B cell (primary cell): Measurements from ENCODE around the gene CD74. TPM values are rescaled to one million over a fixed set of nuclear protein-coding genes. Genes with fewer than 3 reads are reported as not detected.

ENCODE experiments used
- ATAC-seq: fragments of 200-7000 bp; cut with Tn5 transposase; one replicate; pipeline ENCODE4 v1.10.0; 2021; ENCODE audit warnings: low read depth, mild to moderate bottlenecking, moderate number of reproducible peaks, moderate library complexity
- CTCF ChIA-PET: fragments of 350-600 bp; sonication (Branson Sonifier 250); formaldehyde crosslinking; loops from one replicate; lab custom pipeline; 2021; ENCODE audit warnings: antibody characterized with exemption, inconsistent platforms; lab: Charles Lee
- POLR2A ChIA-PET: fragments of 350-600 bp; sonication (Branson Sonifier 250); formaldehyde crosslinking; loops from one replicate; lab custom pipeline; 2021; ENCODE audit warnings: antibody characterized with exemption; lab: Charles Lee
- DNase-seq: peaks from one replicate; pipeline ENCODE4 v3.0.0; 2013
- H2AFZ ChIP-seq: 2 replicates; pipeline ENCODE4 v1.6.1; 2012; ENCODE audit warnings: mild to moderate bottlenecking, low read depth, low read length; ENCODE audit not compliant: insufficient read depth, poor library complexity, severe bottlenecking
- H3K27ac ChIP-seq, 2 donors: 1 replicate in 1 of 2; 2 replicates in 1 of 2; pipeline ENCODE4 v1.5.1; 2012 to 2013; ENCODE audit warnings: low read length in 2 of 2, mild to moderate bottlenecking in 2 of 2, moderate library complexity in 1 of 2
- H3K27me3 ChIP-seq, 4 experiments: fragments of 200-600 bp in 1 of 4; sonication (generic) in 1 of 4; replicated peaks in 1 of 4; 1 replicate in 2 of 4; 2 replicates in 2 of 4; pipeline versions ENCODE4 v1.6.1 to v1.7.0; 2013 to 2016; ENCODE audit warnings: low read length in 3 of 4, mild to moderate bottlenecking in 2 of 4, mixed read lengths in 1 of 4, moderate library complexity in 1 of 4; ENCODE audit not compliant: insufficient read depth in 4 of 4, control insufficient read depth in 3 of 4; ENCODE audit errors: control extremely low read depth in 1 of 4
- H3K36me3 ChIP-seq, 2 experiments: replicated peaks in 1 of 2; 1 replicate in 1 of 2; 2 replicates in 1 of 2; pipeline versions ENCODE4 v1.6.1 to v1.7.1; 2013; ENCODE audit warnings: low read length in 1 of 2; ENCODE audit not compliant: insufficient read depth in 2 of 2, control insufficient read depth in 1 of 2; ENCODE audit errors: control extremely low read depth in 1 of 2, extremely low read depth in 1 of 2
- H3K4me1 ChIP-seq, 2 donors: fragments of 200-600 bp in 1 of 2; sonication (generic) in 1 of 2; 1 replicate in 1 of 2; 2 replicates in 1 of 2; pipeline versions ENCODE4 v1.5.1 to v1.6.1; 2013 to 2017; ENCODE audit warnings: low read length in 2 of 2; ENCODE audit not compliant: control insufficient read depth in 2 of 2, insufficient read depth in 2 of 2
- H3K4me2 ChIP-seq: replicated peaks from 2 replicates; pipeline ENCODE3; 2012; ENCODE audit warnings: mild to moderate bottlenecking, low read depth, low read length; ENCODE audit not compliant: poor library complexity, severe bottlenecking
- H3K4me3 ChIP-seq, 5 experiments: fragments of 200-600 bp in 1 of 5; sonication (generic) in 1 of 5; 1 replicate in 3 of 5; 2 replicates in 2 of 5; pipeline versions ENCODE4 v1.5.1 to v1.7.0; 2011 to 2016; ENCODE audit warnings: low read length in 4 of 5, mild to moderate bottlenecking in 4 of 5, low read depth in 2 of 5, control low read depth in 1 of 5, moderate library complexity in 1 of 5; ENCODE audit not compliant: insufficient read depth in 1 of 5; ENCODE audit errors: control extremely low read depth in 1 of 5, extremely low read depth in 1 of 5
- H3K79me2 ChIP-seq: fragments of 200-600 bp; sonication (generic); one replicate; pipeline ENCODE4 v1.6.0; 2016; ENCODE audit warnings: low read length; ENCODE audit not compliant: control insufficient read depth, insufficient read depth
- H3K9ac ChIP-seq: fragments of 200-600 bp; sonication (generic); 2 replicates; pipeline ENCODE4 v1.6.1; 2017; ENCODE audit warnings: mild to moderate bottlenecking, low read length, moderate library complexity
- H3K9me3 ChIP-seq, 3 donors: one replicate each; pipeline versions ENCODE4 v1.6.1 to v1.7.1; 2013; ENCODE audit warnings: low read length in 2 of 3; ENCODE audit not compliant: control insufficient read depth in 2 of 3, insufficient read depth in 1 of 3; ENCODE audit errors: control extremely low read depth in 1 of 3
- H4K20me1 ChIP-seq: 2 replicates; pipeline ENCODE4 v1.6.0; 2012; ENCODE audit warnings: mild to moderate bottlenecking, low read length; ENCODE audit not compliant: insufficient read depth, control insufficient read depth, poor library complexity, severe bottlenecking
- H3K27ac Mint-ChIP-seq: one replicate; pipeline ENCODE4 v1.8.0; 2021; ENCODE audit warnings: mixed read lengths
- H3K27me3 Mint-ChIP-seq: one replicate; pipeline ENCODE4 v1.8.0; 2021; ENCODE audit warnings: mixed read lengths
- H3K4me1 Mint-ChIP-seq: one replicate; pipeline ENCODE4 v1.8.0; 2021; ENCODE audit warnings: mixed read lengths
- H3K4me3 Mint-ChIP-seq: one replicate; pipeline ENCODE4 v1.8.0; 2021; ENCODE audit warnings: mixed read lengths
- H3K9me3 Mint-ChIP-seq: one replicate; pipeline ENCODE4 v1.8.0; 2022; ENCODE audit warnings: mixed read lengths; ENCODE audit not compliant: insufficient read depth
- CTCF ChIP-seq: fragments of 200-600 bp; IDR thresholded peaks from one replicate; pipeline ENCODE4 v1.8.0; 2022; ENCODE audit warnings: antibody characterized with exemption, mild to moderate bottlenecking
- EZH2 ChIP-seq: IDR thresholded peaks from 2 replicates; pipeline ENCODE4 v1.6.1; 2012; ENCODE audit warnings: borderline replicate concordance, low read depth, mild to moderate bottlenecking, moderate library complexity, low read length; ENCODE audit not compliant: insufficient read depth, poor library complexity, severe bottlenecking
- WGBS: methylation state at CpG from one replicate; pipeline ENCODE4 v1.1.5; 2013; ENCODE audit warnings: missing lambda C conversion rate; ENCODE audit not compliant: insufficient coverage; 5-methylcytosine and 5-hydroxymethylcytosine counted together
- intact Hi-C: fragments of 100-400 bp; cut with micrococcal nuclease; formaldehyde crosslinking; loops from one replicate; pipeline ENCODE4 v1.10.0; 2022
- polyA plus RNA-seq: library from polyadenylated mRNA; depleted of rRNA; stranded (reverse); fragments of >200 nt; gene quantifications from 2 replicates; pipeline ENCODE4 v1.2.3, GENCODE V29; 2012
- total RNA-seq, 2 donors: library from RNA; stranded (reverse); fragments of 120-200 nt in 1 of 2; gene quantifications; 1 replicate in 1 of 2; 2 replicates in 1 of 2; pipeline versions ENCODE4 v1.2.3 to v1.2.4, GENCODE V29; 2013 to 2022

CD74 gene
- total and polyA plus RNA-seq, 2 donors (not counting 1 experiment from before 2014, with no cell fraction given), result 5,670 to 14,307 TPM

GRCh38 chr5:150404941-150405816, 7.5 kb downstream of the CD74 start:
- Histone ChIP-seq H3K4me3 (peak overlapping the region in 1 of 5 experiments; percentile 11), H3K9me3 (peaks cover 0 to 3% (median 0%) of the 10 kb centered on the region in 3 donors), H4K20me1 (peaks cover 100% of the 10 kb centered on the region), H3K9ac (no peak overlapping the region), H3K27ac (peak overlapping the region; percentile 38 to 99), H3K36me3 (peaks cover 9 to 98% of the 10 kb centered on the region in 2 experiments), H3K27me3 (no peaks in the 10 kb centered on the region), H3K4me1 (peaks cover 33 to 70% of the 10 kb centered on the region in 2 donors), H3K4me2 (peak overlapping the region; percentile 50), H3K79me2 (peaks cover 51% of the 10 kb centered on the region), H2AFZ (no peak overlapping the region)
- H3K27ac Mint-ChIP-seq, result peak overlapping the region; percentile 81
- H3K4me3 Mint-ChIP-seq, result peak overlapping the region; percentile 57
- no peak for TF ChIP-seq EZH2
- TF ChIP-seq CTCF, result no peak
- ATAC-seq (no peak), DNase-seq (peak; percentile 57)
- no peaks in the 10 kb centered on the region for H3K9me3 Mint-ChIP-seq
- no peaks in the 10 kb centered on the region for H3K27me3 Mint-ChIP-seq
- ChIA-PET POLR2A (interaction anchor here (0.9 to 15.5 kb wide), 7 partner anchors 8 to 44 kb away, joined by 3 to 286 read pairs (median 7); partner anchors contain the start of genes CD74 and RPS14), CTCF (interaction anchor here (1.2 to 15.8 kb wide), 4 partner anchors 8 to 45 kb away, joined by 3 to 396 read pairs (median 10); partner anchors contain the start of gene RPS14)
- peaks cover 70% of the 10 kb centered on the region for H3K4me1 Mint-ChIP-seq
- intact Hi-C loops, result no loop called here
- WGBS, result 88% methylated on average over 9 of the region's 9 CpGs
